IPS DF 6.9 (cell line): ENCODE results near the gene MAGI2.

Experiments
- DNase-seq: peaks from one replicate; pipeline ENCODE4 v3.0.0-alpha.2; 2013; ENCODE audit warnings: low read depth, low spot score
- H3K27ac ChIP-seq: one replicate; pipeline ENCODE4 v1.5.1; 2013; ENCODE audit warnings: low read length, control low read depth
- H3K27me3 ChIP-seq: 2 replicates; pipeline ENCODE4 v1.6.1; 2013; ENCODE audit warnings: mild to moderate bottlenecking, low read length; ENCODE audit not compliant: control insufficient read depth, insufficient read depth
- H3K36me3 ChIP-seq: 2 replicates; pipeline ENCODE4 v1.6.1; 2013; ENCODE audit warnings: low read length; ENCODE audit not compliant: control insufficient read depth, insufficient read depth
- H3K4me1 ChIP-seq: 2 replicates; pipeline ENCODE4 v1.6.1; 2013; ENCODE audit warnings: low read length; ENCODE audit not compliant: control insufficient read depth, insufficient read depth
- H3K4me3 ChIP-seq: 2 replicates; pipeline ENCODE4 v1.5.1; 2013; ENCODE audit warnings: mild to moderate bottlenecking, low read length
- H3K9me3 ChIP-seq: 2 replicates; pipeline ENCODE4 v1.6.1; 2013; ENCODE audit warnings: low read length, inconsistent platforms; ENCODE audit not compliant: control insufficient read depth, insufficient read depth
- WGBS: extraction: QIAGEN DNeasy Blood & Tissue Kit; methylation state at CpG from one replicate; pipeline ENCODE4 v1.1.7; 2013; ENCODE audit warnings: mixed read lengths, missing lambda C conversion rate; ENCODE audit not compliant: insufficient read length, insufficient coverage; 5-methylcytosine and 5-hydroxymethylcytosine counted together

MAGI2 gene

DNA sequence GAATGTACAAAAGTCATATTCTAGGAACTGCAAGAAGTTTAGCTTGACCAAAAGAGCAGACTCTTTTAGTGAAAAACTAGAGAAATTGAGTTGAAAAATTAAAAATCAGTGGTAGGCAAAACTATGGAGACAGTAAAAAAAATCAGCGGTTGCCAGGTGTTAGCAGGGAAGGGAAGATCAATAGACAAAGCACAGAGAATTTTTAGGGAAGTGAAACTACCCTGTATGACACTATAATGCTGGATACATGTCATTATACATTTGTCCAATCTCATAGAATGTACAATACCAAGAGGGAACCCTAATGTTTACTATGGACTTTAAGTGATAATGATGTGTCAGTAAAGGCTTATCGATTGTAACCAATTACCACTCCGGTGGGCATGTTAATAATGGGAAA lies 761.9 kb downstream of the MAGI2 start:
- no peak for DNase-seq
- Histone ChIP-seq H3K4me3 (no peak overlapping the region), H3K36me3 (no peaks in the 10 kb centered on the region), H3K4me1 (no peaks in the 10 kb centered on the region), H3K27ac (no peak overlapping the region), H3K27me3 (no peaks in the 10 kb centered on the region), H3K9me3 (no peaks in the 10 kb centered on the region)
- WGBS = no CpG with 5 or more reads among the region's 3 CpGs

DNA sequence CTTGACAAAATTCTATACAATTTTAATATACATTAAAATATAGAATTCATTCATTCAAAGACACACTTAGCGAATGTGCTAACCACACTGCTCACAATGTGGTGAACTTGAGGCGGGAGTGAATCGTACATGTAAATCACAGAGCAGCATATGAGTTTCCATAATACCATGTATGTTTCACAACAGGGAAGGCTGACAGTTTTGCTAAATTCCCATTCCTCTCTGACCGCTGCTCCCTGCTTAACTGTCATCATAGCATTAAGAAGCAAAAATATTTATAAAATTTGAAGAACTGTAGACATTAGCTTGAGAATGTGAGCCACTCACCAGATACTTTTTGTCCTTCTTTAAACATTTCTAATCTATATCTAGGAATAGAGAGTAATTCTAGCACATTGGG lies 763.3 kb downstream of the MAGI2 start:
- Histone ChIP-seq H3K36me3 (no peaks in the 10 kb centered on the region), H3K27me3 (no peaks in the 10 kb centered on the region), H3K4me3 (no peak overlapping the region), H3K9me3 (no peaks in the 10 kb centered on the region), H3K4me1 (no peaks in the 10 kb centered on the region), H3K27ac (no peak overlapping the region)
- no peak for DNase-seq
- WGBS = no CpG with 5 or more reads among the region's 4 CpGs

DNA sequence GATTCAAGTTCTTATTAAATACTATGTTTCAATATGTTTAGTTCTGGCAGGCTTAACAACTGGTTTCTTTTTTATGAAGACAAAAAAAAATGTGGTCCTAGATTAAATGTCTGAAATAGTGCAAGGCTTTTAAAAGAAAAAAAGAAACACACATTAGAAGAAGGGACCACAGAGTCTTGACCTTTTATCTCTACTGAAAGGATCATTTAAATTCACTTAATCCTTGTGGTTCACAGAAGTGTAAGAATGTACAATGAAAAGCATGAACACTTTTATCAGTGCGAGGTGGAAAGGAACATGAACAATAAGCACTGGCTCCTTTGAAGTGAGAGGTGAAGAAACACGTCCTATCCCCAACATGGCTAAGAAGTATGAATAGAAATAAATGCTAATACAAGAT lies 765.1 kb downstream of the MAGI2 start:
- no peaks in the 10 kb centered on the region for H3K4me1 ChIP-seq

DNA sequence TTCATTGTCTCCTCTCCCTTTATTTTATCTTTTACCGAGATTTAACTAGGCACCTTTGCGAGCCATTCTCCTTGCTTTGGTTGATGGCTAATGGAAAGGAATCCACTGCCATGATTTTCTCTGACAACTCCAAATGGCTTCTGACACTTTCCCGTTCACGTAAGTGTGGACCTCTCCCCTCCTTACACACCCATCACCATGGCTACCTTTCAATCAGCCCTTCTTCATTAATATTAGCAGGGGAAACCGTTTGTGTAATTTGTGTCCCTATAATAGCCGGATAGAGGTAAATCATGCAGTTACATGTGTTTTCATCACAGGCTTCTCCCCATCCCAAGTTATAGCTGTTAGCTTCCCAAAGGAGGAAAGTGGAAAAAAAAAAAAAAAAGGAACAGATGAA lies 767.3 kb downstream of the MAGI2 start:
- no peak for DNase-seq
- Histone ChIP-seq H3K36me3 (no peaks in the 10 kb centered on the region), H3K27ac (no peak overlapping the region), H3K27me3 (no peaks in the 10 kb centered on the region), H3K9me3 (no peaks in the 10 kb centered on the region), H3K4me3 (no peak overlapping the region), H3K4me1 (no peaks in the 10 kb centered on the region)
- no CpG with 5 or more reads among the region's 6 CpGs for WGBS

More for the DNA sequence above, 765.1 kb downstream of the MAGI2 start:
- no peak overlapping the region for H3K27ac ChIP-seq
- no peak for DNase-seq
- WGBS = no CpG with 5 or more reads among the region's 2 CpGs
- H3K36me3 ChIP-seq = no peaks in the 10 kb centered on the region
- no peaks in the 10 kb centered on the region for H3K9me3 ChIP-seq
- H3K4me3 ChIP-seq = no peak overlapping the region
- no peaks in the 10 kb centered on the region for H3K27me3 ChIP-seq

DNA sequence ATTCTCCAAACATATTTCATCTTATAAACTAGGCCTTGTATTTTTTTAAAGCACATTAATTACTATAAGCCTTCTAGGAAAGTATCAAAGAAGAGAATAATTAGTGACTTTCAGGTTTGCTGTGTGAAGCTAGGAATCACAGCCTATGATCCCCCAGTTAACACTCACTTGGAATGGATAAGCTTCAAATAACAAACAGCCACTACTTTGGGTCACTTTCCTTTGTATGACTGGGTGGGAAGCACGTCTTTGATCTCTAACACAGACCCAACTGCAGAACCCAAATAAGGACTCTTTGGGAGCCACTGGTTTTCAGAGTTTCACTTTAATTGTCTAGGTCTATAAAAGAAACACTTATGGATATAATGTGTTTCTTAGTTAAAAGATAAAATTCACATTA lies 769.3 kb downstream of the MAGI2 start:
- H3K4me3 ChIP-seq = no peak overlapping the region
- no peaks in the 10 kb centered on the region for H3K36me3 ChIP-seq
- H3K4me1 ChIP-seq = no peaks in the 10 kb centered on the region
- no peaks in the 10 kb centered on the region for H3K27me3 ChIP-seq
- no peak overlapping the region for H3K27ac ChIP-seq
- H3K9me3 ChIP-seq = no peaks in the 10 kb centered on the region
- WGBS = no CpG with 5 or more reads among the region's 1 CpG
- DNase-seq = no peak

DNA sequence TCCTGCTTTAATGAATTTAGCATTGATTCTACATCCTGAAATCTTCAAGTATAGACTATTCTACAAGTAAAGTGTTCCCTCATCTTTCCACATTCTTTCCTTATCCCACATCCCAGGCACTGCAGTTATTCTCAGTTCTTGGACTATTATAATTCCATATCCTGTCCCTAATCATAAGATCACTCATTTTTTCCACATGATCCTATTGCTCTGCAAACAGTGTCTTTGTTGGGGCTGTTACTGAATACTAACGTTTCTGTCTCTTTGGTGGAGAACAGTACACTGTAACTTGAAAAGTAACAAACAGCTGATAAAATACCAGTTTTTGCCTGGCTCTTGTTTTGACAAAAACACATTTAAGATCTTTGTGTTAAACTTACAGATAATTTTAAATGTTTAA lies 769.9 kb downstream of the MAGI2 start:
- H3K4me1 ChIP-seq = no peaks in the 10 kb centered on the region
- no peaks in the 10 kb centered on the region for H3K27me3 ChIP-seq
- no peaks in the 10 kb centered on the region for H3K9me3 ChIP-seq
- no CpG with 5 or more reads among the region's 1 CpG for WGBS
- no peaks in the 10 kb centered on the region for H3K36me3 ChIP-seq
- DNase-seq = no peak
- H3K4me3 ChIP-seq = no peak overlapping the region
- no peak overlapping the region for H3K27ac ChIP-seq

DNA sequence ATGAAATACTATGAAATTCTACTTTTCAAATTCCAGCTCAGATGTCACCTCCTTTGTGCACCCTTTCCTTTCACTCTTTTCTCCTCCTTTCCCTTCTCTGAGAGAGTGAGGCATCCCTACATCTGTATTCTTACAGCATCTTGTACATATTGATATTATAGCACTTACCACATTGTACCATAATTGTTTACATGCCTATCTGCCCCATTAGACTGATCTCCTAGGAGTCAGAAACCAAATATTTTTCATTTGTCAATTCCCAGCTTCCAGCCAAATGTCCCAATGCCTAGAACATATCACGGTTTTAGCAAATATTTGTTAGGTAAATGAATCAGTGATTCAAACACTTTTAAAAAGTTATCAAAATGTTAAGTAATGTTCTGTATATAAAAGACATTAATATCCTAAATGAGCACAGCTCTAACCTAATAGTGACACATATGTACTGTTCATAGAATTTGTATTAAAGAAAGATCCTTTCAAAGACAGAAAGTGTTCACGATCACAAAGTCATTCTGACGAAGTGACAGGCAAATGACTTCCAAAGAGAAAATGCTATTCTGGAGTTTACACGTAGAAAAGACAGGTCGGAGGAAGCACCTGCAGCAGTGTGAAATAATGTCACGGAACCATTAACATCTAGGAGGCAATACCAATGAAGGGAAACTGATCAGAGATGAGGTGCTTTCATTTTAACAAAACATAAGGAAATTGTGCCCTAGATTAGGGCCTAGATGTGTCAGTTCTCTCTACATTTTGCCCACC lies 774.2 kb downstream of the MAGI2 start:
- Histone ChIP-seq H3K36me3 (no peaks in the 10 kb centered on the region), H3K27ac (no peak overlapping the region), H3K4me1 (no peaks in the 10 kb centered on the region), H3K4me3 (no peak overlapping the region), H3K27me3 (no peaks in the 10 kb centered on the region), H3K9me3 (no peaks in the 10 kb centered on the region)
- DNase-seq = no peak
- no CpG with 5 or more reads among the region's 6 CpGs for WGBS

DNA sequence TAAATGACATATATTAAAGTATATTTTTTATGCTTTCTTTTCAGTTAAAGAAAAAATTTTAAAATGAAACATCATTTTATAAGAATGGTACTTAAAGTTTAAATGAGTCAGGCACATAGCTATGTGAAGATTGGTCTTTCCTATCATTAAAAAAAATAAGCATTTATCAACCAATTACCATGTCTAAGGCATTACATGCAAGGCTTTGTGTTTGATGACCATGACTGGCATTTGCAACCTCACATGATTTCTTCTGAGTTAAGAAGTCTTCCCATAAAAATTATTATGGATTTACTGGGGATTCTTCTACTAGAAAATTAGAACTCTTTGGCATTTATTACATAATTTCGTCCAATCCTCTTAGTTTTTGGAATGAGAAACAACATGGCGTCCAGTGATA lies 776.1 kb downstream of the MAGI2 start:
- WGBS = no CpG with 5 or more reads among the region's 2 CpGs
- no peak for DNase-seq

DNA sequence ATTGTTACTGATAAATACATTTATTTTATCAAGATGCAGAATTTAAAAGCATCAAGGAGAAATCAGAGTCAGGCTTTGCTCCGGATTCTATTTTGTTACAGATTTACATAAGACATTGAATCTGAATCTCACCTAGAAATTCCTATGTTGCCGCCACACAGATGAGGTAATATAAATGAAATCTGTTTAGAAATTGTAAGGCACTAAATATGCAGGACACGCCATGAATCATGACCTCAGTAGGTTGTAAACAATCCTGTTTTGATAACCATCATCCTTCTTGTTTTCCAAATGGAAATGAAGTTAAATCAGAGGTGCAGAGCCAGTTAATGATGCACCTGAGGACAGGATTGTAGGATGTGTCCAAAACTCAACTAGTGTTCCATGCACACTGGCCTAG lies 778.0 kb downstream of the MAGI2 start:
- Histone ChIP-seq H3K27ac (no peak overlapping the region), H3K9me3 (no peaks in the 10 kb centered on the region), H3K27me3 (no peaks in the 10 kb centered on the region), H3K4me3 (no peak overlapping the region), H3K36me3 (no peaks in the 10 kb centered on the region), H3K4me1 (no peaks in the 10 kb centered on the region)
- no peak for DNase-seq
- WGBS = no CpG with 5 or more reads among the region's 3 CpGs

More for the DNA sequence above, 776.1 kb downstream of the MAGI2 start:
- Histone ChIP-seq H3K4me1 (no peaks in the 10 kb centered on the region), H3K9me3 (no peaks in the 10 kb centered on the region), H3K4me3 (no peak overlapping the region), H3K27ac (no peak overlapping the region), H3K36me3 (no peaks in the 10 kb centered on the region), H3K27me3 (no peaks in the 10 kb centered on the region)

DNA sequence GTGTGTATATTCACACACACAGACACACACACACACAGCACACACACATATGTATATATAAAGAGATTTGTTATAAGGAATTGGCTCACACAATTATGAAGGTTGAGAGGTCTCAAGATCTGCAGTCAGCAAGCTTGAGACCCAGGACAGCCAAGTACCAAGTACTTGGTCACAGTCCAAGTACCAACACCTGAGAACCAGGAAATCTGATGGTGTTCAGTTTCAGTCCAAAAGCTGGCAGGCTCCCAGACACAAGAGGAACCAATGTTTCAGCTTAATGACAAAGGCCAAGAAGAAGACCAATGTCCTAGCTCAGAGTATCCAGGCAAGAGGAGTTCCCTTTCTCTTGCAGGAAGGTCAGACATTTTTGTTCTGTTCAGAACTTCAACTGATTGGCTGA lies 780.2 kb downstream of the MAGI2 start:
- Histone ChIP-seq H3K9me3 (no peaks in the 10 kb centered on the region), H3K36me3 (no peaks in the 10 kb centered on the region), H3K4me3 (no peak overlapping the region), H3K4me1 (no peaks in the 10 kb centered on the region), H3K27me3 (no peaks in the 10 kb centered on the region), H3K27ac (no peak overlapping the region)
- DNase-seq = no peak

DNA sequence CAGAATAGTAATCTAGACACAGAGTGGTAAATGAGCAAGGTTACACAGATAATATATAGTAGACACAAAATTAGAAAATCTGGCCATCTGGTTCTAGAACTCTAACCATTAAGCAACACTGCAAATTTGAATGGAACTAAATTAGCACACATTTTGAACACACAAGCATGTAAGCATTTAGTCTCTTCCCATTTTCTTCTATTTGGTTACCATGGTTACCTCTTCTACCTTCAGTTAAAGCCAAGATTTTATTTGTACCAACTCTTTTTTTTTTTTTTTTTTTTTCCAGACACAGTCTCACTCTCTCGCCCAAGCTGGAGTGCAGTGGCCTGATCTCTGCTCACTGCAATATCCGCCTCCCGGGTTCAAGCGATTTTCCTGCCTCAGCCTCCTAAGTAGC lies 790.5 kb downstream of the MAGI2 start:
- WGBS = no CpG with 5 or more reads among the region's 4 CpGs
- no peak for DNase-seq
- no peaks in the 10 kb centered on the region for H3K27me3 ChIP-seq

More for the DNA sequence above, 790.5 kb downstream of the MAGI2 start:
- Histone ChIP-seq H3K36me3 (no peaks in the 10 kb centered on the region), H3K9me3 (no peaks in the 10 kb centered on the region), H3K4me3 (no peak overlapping the region), H3K4me1 (no peaks in the 10 kb centered on the region), H3K27ac (no peak overlapping the region)
